GM12801 (cell line): ENCODE measurements around the gene WFDC9.

Experiments used
- TF ChIP-seq, protein P1 (sequence below): IDR thresholded peaks from one replicate; pipeline ENCODE4 v1.5.1; 2011; ENCODE audit warnings: control low read depth; ENCODE audit not compliant: insufficient read length; ENCODE audit errors: extremely low read depth

The WFDC9 gene

DNA sequence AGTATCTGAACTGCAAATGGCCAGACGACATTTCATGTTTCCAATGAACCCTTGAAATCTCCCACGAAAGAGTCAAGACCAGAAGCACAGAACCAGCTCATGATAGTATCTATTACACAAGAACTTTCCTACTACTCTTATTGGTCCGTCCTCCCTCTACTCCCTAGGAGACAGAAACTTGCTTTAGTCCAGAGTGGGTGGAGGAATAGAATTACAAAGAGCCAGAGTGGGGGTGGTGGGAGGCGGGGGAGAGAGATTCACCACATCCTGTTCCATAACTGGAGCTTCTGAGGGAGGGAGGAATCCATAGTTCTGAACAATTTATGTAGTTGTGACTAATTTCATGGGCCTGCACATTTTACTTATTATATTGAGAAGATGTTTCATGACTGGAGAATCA lies 20.0 kb downstream of the WFDC9 start:
- TF ChIP-seq, protein P1, sequence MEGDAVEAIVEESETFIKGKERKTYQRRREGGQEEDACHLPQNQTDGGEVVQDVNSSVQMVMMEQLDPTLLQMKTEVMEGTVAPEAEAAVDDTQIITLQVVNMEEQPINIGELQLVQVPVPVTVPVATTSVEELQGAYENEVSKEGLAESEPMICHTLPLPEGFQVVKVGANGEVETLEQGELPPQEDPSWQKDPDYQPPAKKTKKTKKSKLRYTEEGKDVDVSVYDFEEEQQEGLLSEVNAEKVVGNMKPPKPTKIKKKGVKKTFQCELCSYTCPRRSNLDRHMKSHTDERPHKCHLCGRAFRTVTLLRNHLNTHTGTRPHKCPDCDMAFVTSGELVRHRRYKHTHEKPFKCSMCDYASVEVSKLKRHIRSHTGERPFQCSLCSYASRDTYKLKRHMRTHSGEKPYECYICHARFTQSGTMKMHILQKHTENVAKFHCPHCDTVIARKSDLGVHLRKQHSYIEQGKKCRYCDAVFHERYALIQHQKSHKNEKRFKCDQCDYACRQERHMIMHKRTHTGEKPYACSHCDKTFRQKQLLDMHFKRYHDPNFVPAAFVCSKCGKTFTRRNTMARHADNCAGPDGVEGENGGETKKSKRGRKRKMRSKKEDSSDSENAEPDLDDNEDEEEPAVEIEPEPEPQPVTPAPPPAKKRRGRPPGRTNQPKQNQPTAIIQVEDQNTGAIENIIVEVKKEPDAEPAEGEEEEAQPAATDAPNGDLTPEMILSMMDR: no peak

DNA sequence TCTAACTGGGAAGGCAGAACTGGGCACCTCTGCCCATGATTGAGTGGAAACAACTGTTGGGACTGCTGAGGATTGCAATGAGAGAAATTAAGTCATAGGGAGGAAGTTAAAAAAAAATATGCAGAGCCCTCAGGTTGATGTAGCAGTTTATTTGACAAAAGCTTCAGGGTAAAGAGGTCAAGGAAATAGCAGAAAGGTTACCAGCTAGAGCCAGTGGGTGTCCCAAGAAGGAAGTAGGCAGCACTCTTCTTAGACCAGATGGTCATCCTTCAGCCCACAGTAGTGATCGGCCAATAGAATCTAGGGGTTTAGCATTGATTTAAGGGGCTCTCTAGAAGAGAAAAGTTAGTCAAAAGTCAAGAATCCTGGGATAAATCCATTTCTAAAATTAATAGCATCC lies 23.3 kb downstream of the WFDC9 start:
- TF ChIP-seq, protein P1: no peak

GRCh38 chr20:45595235-45595634 lies 35.8 kb downstream of the WFDC9 start:
- TF ChIP-seq, protein P1: no peak

GRCh38 chr20:45593498-45593897 lies 37.6 kb downstream of the WFDC9 start:
- TF ChIP-seq, protein P1: no peak

- TF ChIP-seq, protein P1: peak; percentile 45
These were observed 38.4 kb downstream of the WFDC9 start for GRCh38 chr20:45592574-45593189.

DNA sequence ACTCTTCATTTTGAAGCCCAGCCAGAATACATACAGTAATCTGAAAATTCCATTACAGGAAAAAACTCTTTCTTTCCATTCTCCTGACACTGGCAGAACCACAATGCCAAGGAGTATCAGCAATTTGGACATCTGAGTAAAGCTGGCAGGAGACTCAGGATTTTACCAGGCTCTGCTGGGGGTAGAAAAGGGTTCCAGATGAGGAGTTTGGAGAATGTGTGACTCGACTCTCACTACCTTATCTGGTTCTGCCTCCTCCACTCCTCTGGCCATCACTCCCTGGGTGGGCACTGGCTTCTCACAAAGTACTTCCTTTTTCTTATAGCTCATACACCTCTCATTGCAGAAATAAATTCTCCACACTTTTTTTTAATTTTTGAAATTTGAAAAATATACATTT lies 41.4 kb downstream of the WFDC9 start:
- TF ChIP-seq, protein P1: no peak

DNA sequence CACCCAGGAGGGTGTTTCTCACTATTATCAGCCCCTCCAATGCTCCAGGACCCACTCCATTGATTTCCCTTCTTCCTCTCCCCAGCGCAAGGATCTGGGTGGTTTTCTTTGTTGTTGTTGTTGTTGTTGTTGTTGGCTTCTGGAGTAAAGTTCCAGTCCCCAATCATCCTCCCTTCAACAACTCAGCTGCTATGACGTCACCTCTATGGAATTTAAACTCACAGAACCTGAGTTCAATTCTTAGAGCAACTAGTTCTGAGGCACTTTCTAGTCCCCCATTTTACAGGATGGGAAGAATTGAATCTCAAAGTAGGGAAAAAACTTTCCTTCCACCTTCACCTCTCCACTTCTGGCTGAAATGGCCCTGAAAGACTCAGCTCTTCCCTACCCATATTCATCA lies 42.3 kb downstream of the WFDC9 start:
- TF ChIP-seq, protein P1: no peak
